ENCODE data around the gene OR2G2. TPM values are rescaled to one million over a fixed set of nuclear protein-coding genes. Genes with fewer than 3 reads are reported as not detected.

OR2G2 gene
- total and polyA plus RNA-seq, 2 donors from 2014 or later = not detected

DNA sequence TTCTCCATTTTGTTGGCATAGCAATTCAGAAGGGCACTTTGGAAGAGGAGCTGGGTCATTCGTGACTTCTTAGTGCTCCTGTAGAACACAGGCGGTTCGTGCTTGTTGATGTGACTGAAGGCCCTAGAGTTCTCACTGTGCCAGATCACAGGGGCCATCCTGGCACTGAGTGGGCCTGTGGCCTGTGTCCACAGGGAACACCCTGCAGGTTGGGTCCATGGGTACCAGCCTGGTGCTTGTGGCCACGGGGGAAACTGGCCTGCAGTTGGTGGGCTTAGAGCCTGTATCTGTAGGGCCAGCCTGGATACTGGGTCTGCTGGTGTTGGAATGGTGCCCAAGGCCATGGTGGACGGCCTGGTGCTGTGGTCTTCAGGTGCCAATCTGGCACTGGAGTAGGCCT lies 26.5 kb downstream of the OR2G2 start:
- FAIRE-seq (no peak), DNase-seq (no peak)
- TF ChIP-seq, protein P1, sequence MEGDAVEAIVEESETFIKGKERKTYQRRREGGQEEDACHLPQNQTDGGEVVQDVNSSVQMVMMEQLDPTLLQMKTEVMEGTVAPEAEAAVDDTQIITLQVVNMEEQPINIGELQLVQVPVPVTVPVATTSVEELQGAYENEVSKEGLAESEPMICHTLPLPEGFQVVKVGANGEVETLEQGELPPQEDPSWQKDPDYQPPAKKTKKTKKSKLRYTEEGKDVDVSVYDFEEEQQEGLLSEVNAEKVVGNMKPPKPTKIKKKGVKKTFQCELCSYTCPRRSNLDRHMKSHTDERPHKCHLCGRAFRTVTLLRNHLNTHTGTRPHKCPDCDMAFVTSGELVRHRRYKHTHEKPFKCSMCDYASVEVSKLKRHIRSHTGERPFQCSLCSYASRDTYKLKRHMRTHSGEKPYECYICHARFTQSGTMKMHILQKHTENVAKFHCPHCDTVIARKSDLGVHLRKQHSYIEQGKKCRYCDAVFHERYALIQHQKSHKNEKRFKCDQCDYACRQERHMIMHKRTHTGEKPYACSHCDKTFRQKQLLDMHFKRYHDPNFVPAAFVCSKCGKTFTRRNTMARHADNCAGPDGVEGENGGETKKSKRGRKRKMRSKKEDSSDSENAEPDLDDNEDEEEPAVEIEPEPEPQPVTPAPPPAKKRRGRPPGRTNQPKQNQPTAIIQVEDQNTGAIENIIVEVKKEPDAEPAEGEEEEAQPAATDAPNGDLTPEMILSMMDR (IDR thresholded peaks at IDR 0.05; ENCODE audit: borderline replicate concordance, extremely low read depth, insufficient read depth) = no peak
- Histone ChIP-seq H3K36me3 (ENCODE audit: control insufficient read depth in 2 of 3, insufficient read depth in 3 of 3, low read length in 3 of 3) (no peaks in the 10 kb centered on the region), H3K4me3 (ENCODE audit: low read length in 3 of 3) (no peak overlapping the region), H3K27me3 (ENCODE audit: control insufficient read depth, insufficient read depth, low read length) (no peaks in the 10 kb centered on the region), H3K4me1 (ENCODE audit: control insufficient read depth in 2 of 3, insufficient read depth in 2 of 3, low read depth in 1 of 3, low read length in 3 of 3) (no peaks in the 10 kb centered on the region), H3K9ac (ENCODE audit: low read length in 3 of 3) (no peak overlapping the region), H3K27ac (ENCODE audit: low read depth in 2 of 2, low read length in 2 of 2) (no peak overlapping the region), H3K9me3 (ENCODE audit: control insufficient read depth in 2 of 3, insufficient read depth in 1 of 3, low read length in 3 of 3) (no peaks in the 10 kb centered on the region)
- intact Hi-C loops (cut with DNase I) = no loop called here

DNA sequence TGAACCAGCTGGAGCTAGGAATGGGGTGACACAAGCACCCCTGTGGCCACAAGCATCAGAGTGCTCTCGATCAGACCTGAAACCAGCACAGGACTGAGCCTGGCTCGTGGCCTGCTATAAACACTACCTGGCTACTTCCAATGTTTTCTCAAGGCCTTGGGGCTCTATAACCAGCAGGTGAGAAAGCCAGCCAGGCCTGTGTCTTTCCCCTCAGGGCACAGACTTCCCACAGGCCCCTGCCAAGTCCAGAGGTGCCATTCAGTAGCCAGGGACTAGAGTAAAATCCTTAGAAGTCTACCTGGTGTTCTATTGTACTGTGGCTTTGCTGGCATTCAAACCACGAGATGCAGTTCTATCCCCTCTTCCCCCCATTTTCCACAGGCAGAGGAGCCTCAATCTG lies 39.8 kb downstream of the OR2G2 start:
- FAIRE-seq = no peak

DNA sequence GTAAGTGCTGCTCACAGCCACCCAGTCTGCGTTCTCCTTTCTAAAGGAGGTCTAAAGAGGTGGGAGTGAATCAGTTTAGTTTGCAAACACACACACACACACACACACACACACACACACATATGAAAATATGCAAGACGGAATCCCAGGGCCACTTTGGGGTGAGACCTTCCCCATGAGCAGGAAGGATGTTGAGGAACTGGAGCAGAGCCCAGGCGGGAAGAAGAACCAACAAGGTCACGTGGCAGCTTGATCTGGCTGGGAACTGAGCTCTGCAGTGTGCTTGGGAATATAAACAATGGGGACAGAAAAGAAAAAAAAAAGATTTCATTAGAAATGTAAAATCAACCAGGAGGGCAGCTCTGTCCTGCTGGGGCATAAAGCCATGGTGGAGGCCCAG lies 49.9 kb downstream of the OR2G2 start:
- TF ChIP-seq, protein P1 (IDR thresholded peaks at IDR 0.05; ENCODE audit: borderline replicate concordance, extremely low read depth, insufficient read depth) = no peak
- Histone ChIP-seq H3K36me3 (ENCODE audit: control insufficient read depth in 2 of 3, insufficient read depth in 3 of 3, low read length in 3 of 3) (no peaks in the 10 kb centered on the region), H3K9me3 (ENCODE audit: control insufficient read depth in 2 of 3, insufficient read depth in 1 of 3, low read length in 3 of 3) (no peaks in the 10 kb centered on the region), H3K4me3 (ENCODE audit: low read length in 3 of 3) (no peak overlapping the region), H3K27ac (ENCODE audit: low read depth in 2 of 2, low read length in 2 of 2) (no peak overlapping the region), H3K4me1 (ENCODE audit: control insufficient read depth in 2 of 3, insufficient read depth in 2 of 3, low read depth in 1 of 3, low read length in 3 of 3) (peaks cover 0 to 4% (median 0%) of the 10 kb centered on the region in 3 donors), H3K9ac (ENCODE audit: low read length in 3 of 3) (no peak overlapping the region), H3K27me3 (ENCODE audit: control insufficient read depth, insufficient read depth, low read length) (no peaks in the 10 kb centered on the region)
- DNase-seq = peak in 1 of 5 donors; percentile 40
- intact Hi-C loops (cut with DNase I) = no loop called here
- no peak for FAIRE-seq

More for the DNA sequence above, 39.8 kb downstream of the OR2G2 start:
- Histone ChIP-seq H3K4me1 (ENCODE audit: control insufficient read depth in 2 of 3, insufficient read depth in 2 of 3, low read depth in 1 of 3, low read length in 3 of 3) (no peaks in the 10 kb centered on the region), H3K4me3 (ENCODE audit: low read length in 3 of 3) (no peak overlapping the region), H3K36me3 (ENCODE audit: control insufficient read depth in 2 of 3, insufficient read depth in 3 of 3, low read length in 3 of 3) (no peaks in the 10 kb centered on the region), H3K9me3 (ENCODE audit: control insufficient read depth in 2 of 3, insufficient read depth in 1 of 3, low read length in 3 of 3) (no peaks in the 10 kb centered on the region), H3K9ac (ENCODE audit: low read length in 3 of 3) (no peak overlapping the region), H3K27ac (ENCODE audit: low read depth in 2 of 2, low read length in 2 of 2) (no peak overlapping the region), H3K27me3 (ENCODE audit: control insufficient read depth, insufficient read depth, low read length) (no peaks in the 10 kb centered on the region)
- intact Hi-C loops (cut with DNase I) = no loop called here
- no peak for DNase-seq
- TF ChIP-seq, protein P1 (IDR thresholded peaks at IDR 0.05; ENCODE audit: borderline replicate concordance, extremely low read depth, insufficient read depth) = no peak

DNA sequence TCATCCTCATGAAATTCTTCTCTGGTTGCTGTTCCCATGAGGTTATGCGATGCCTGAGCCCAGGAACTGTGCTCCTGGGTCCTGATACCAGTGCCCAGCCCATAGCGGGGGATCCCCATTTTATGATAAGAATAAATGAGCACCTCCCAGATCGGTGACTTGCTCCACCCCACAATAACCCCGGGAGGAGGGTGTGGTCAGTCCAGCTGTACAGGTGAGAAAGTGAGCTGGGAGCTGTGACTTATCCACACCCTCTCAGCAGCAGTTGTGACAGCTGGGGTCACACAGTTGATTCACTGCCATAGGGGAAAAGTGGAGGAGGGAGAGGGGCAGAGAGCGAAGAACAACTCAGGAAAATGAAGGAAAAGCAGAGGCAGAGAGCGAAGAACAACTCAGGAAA lies 50.6 kb downstream of the OR2G2 start:
- intact Hi-C loops (cut with DNase I) = no loop called here
- H3K4me3 ChIP-seq (ENCODE audit: low read length in 3 of 3) = no peak overlapping the region
- no peak for FAIRE-seq

More for the DNA sequence above, 50.6 kb downstream of the OR2G2 start:
- DNase-seq = no peak
- no peak overlapping the region for H3K9ac ChIP-seq (ENCODE audit: low read length in 3 of 3)
- no peaks in the 10 kb centered on the region for H3K27me3 ChIP-seq (ENCODE audit: control insufficient read depth, insufficient read depth, low read length)
- peaks cover 0 to 4% (median 0%) of the 10 kb centered on the region in 3 donors for H3K4me1 ChIP-seq (ENCODE audit: control insufficient read depth in 2 of 3, insufficient read depth in 2 of 3, low read depth in 1 of 3, low read length in 3 of 3)
- TF ChIP-seq, protein P1 (IDR thresholded peaks at IDR 0.05; ENCODE audit: borderline replicate concordance, extremely low read depth, insufficient read depth) = no peak
- H3K36me3 ChIP-seq (ENCODE audit: control insufficient read depth in 2 of 3, insufficient read depth in 3 of 3, low read length in 3 of 3) = no peaks in the 10 kb centered on the region
- H3K9me3 ChIP-seq (ENCODE audit: control insufficient read depth in 2 of 3, insufficient read depth in 1 of 3, low read length in 3 of 3) = no peaks in the 10 kb centered on the region
- no peak overlapping the region for H3K27ac ChIP-seq (ENCODE audit: low read depth in 2 of 2, low read length in 2 of 2)
